ENCODE measurements around the gene MYBPH.

DNA sequence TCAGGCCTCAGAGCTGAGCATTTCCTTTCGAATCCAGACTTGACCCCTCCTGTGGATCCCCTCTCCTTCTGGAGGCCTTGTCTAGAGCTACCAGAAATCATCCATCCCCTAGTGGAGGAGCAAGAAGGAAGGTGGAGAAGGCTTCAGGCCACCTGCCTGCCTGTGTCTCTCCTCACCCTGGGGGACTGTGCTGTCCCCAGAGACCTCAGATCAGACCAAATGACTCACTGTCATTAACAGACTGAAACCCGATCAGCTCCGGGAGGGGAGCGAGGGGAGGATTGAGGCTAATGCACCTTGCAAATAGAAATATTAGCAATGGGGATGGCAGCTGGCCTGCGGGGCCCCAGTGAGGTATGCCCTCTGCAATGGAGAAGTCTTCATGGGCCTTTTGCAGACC, 2.1 kb downstream of the MYBPH start:
- TF ChIP-seq HOXB5 (CRISPR knock-in tag; IDR thresholded peaks at IDR 0.05) (no peak), SMC3 (IDR thresholded peaks at IDR 0.05) (no peak), EP300 (IDR thresholded peaks at IDR 0.05) (no peak), FOXS1 (CRISPR knock-in tag; IDR thresholded peaks at IDR 0.05) (no peak), NPAS2 (CRISPR knock-in tag; IDR thresholded peaks at IDR 0.05; ENCODE audit: borderline replicate concordance) (no peak), JUN (IDR thresholded peaks at IDR 0.05) (no peak)
- TF ChIP-seq, protein P1, sequence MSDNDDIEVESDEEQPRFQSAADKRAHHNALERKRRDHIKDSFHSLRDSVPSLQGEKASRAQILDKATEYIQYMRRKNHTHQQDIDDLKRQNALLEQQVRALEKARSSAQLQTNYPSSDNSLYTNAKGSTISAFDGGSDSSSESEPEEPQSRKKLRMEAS (IDR thresholded peaks at IDR 0.05), result no peak
- TF ChIP-seq, protein P2, sequence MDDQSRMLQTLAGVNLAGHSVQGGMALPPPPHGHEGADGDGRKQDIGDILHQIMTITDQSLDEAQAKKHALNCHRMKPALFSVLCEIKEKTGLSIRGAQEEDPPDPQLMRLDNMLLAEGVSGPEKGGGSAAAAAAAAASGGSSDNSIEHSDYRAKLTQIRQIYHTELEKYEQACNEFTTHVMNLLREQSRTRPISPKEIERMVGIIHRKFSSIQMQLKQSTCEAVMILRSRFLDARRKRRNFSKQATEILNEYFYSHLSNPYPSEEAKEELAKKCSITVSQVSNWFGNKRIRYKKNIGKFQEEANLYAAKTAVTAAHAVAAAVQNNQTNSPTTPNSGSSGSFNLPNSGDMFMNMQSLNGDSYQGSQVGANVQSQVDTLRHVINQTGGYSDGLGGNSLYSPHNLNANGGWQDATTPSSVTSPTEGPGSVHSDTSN (IDR thresholded peaks at IDR 0.05), result no peak
- TF ChIP-seq, protein P3, sequence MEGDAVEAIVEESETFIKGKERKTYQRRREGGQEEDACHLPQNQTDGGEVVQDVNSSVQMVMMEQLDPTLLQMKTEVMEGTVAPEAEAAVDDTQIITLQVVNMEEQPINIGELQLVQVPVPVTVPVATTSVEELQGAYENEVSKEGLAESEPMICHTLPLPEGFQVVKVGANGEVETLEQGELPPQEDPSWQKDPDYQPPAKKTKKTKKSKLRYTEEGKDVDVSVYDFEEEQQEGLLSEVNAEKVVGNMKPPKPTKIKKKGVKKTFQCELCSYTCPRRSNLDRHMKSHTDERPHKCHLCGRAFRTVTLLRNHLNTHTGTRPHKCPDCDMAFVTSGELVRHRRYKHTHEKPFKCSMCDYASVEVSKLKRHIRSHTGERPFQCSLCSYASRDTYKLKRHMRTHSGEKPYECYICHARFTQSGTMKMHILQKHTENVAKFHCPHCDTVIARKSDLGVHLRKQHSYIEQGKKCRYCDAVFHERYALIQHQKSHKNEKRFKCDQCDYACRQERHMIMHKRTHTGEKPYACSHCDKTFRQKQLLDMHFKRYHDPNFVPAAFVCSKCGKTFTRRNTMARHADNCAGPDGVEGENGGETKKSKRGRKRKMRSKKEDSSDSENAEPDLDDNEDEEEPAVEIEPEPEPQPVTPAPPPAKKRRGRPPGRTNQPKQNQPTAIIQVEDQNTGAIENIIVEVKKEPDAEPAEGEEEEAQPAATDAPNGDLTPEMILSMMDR (IDR thresholded peaks at IDR 0.05), result no peak
